ENCODE data around the gene MAPK8IP3. TPM values are rescaled to one million over a fixed set of nuclear protein-coding genes. Genes with fewer than 3 reads are reported as not detected.

The MAPK8IP3 gene
- total RNA-seq, 4 donors from 2014 or later, result 56.0 to 206 (median 82.1) TPM

GRCh38 chr16:1667916-1668315 lies 38.1 kb upstream of the MAPK8IP3 start:
- H3K27me3 ChIP-seq, result no peaks in the 10 kb centered on the region
- H3K4me3 ChIP-seq, result no peak overlapping the region
- no peak for DNase-seq (ENCODE audit: low spot score in 2 of 2)
- H3K27ac ChIP-seq, result no peak overlapping the region
- TF ChIP-seq POLR2AphosphoS5 (IDR thresholded peaks at IDR 0.05), result no peak
- no peaks in the 10 kb centered on the region for H3K9me3 ChIP-seq
- H3K4me1 ChIP-seq, result no peaks in the 10 kb centered on the region
- WGBS, result 94% methylated on average over 11 of the region's 14 CpGs
- peaks cover 100% of the 10 kb centered on the region for H3K36me3 ChIP-seq

GRCh38 chr16:1668612-1669319 lies 37.2 kb upstream of the MAPK8IP3 start:
- TF ChIP-seq POLR2AphosphoS5 (IDR thresholded peaks at IDR 0.05) (no peak), POLR2A (IDR thresholded peaks at IDR 0.05) (no peak)
- no peak overlapping the region for H3K4me3 ChIP-seq
- no peak overlapping the region for H3K27ac ChIP-seq
- no peak for DNase-seq (ENCODE audit: low spot score in 2 of 2)
- H3K27me3 ChIP-seq, result no peaks in the 10 kb centered on the region
- peaks cover 100% of the 10 kb centered on the region for H3K36me3 ChIP-seq
- H3K4me1 ChIP-seq, result no peaks in the 10 kb centered on the region
- H3K9me3 ChIP-seq, result no peaks in the 10 kb centered on the region
- WGBS, result 94% methylated on average over 12 of the region's 23 CpGs

- WGBS, result 74% methylated on average over 6 of the region's 7 CpGs
- Histone ChIP-seq H3K4me3 (no peak overlapping the region), H3K9me3 (no peaks in the 10 kb centered on the region), H3K4me1 (no peaks in the 10 kb centered on the region), H3K27me3 (no peaks in the 10 kb centered on the region), H3K36me3 (peaks cover 100% of the 10 kb centered on the region), H3K27ac (no peak overlapping the region)
- DNase-seq (ENCODE audit: low spot score in 2 of 2), result no peak
- TF ChIP-seq CTCF (IDR thresholded peaks at IDR 0.05), result no peak
- no peak for TF ChIP-seq POLR2AphosphoS5 (IDR thresholded peaks at IDR 0.05)
- TF ChIP-seq EP300 (IDR thresholded peaks at IDR 0.05), result no peak
- no peak for TF ChIP-seq POLR2A (IDR thresholded peaks at IDR 0.05)
Observed at GRCh38 chr16:1669698-1670097, 36.3 kb upstream of the MAPK8IP3 start.

- Histone ChIP-seq H3K27me3 (no peaks in the 10 kb centered on the region), H3K4me3 (no peak overlapping the region), H3K36me3 (peaks cover 100% of the 10 kb centered on the region), H3K9me3 (no peaks in the 10 kb centered on the region), H3K4me1 (no peaks in the 10 kb centered on the region), H3K27ac (no peak overlapping the region)
- DNase-seq (ENCODE audit: low spot score in 2 of 2), result no peak
- no peak for TF ChIP-seq POLR2AphosphoS5 (IDR thresholded peaks at IDR 0.05)
- no peak for TF ChIP-seq EP300 (IDR thresholded peaks at IDR 0.05)
- TF ChIP-seq POLR2A (IDR thresholded peaks at IDR 0.05), result no peak
- no peak for TF ChIP-seq CTCF (IDR thresholded peaks at IDR 0.05)
- 92% methylated on average over 14 of the region's 19 CpGs for WGBS
Observed at GRCh38 chr16:1670371-1670770, 35.6 kb upstream of the MAPK8IP3 start.

- WGBS, result 93% methylated on average over 6 of the region's 7 CpGs
- Histone ChIP-seq H3K4me1 (no peaks in the 10 kb centered on the region), H3K36me3 (peaks cover 100% of the 10 kb centered on the region), H3K9me3 (no peaks in the 10 kb centered on the region), H3K4me3 (no peak overlapping the region), H3K27me3 (no peaks in the 10 kb centered on the region), H3K27ac (no peak overlapping the region)
- no peak for TF ChIP-seq CTCF (IDR thresholded peaks at IDR 0.05)
- no peak for DNase-seq (ENCODE audit: low spot score in 2 of 2)
Observed at GRCh38 chr16:1670866-1671265, 35.1 kb upstream of the MAPK8IP3 start.

GRCh38 chr16:1673424-1674151 lies 32.4 kb upstream of the MAPK8IP3 start:
- Histone ChIP-seq H3K4me1 (peaks cover 6% of the 10 kb centered on the region), H3K27me3 (no peaks in the 10 kb centered on the region), H3K27ac (no peak overlapping the region), H3K36me3 (peaks cover 75% of the 10 kb centered on the region), H3K9me3 (no peaks in the 10 kb centered on the region), H3K4me3 (no peak overlapping the region)
- no peak for TF ChIP-seq POLR2A (IDR thresholded peaks at IDR 0.05)
- TF ChIP-seq EP300 (IDR thresholded peaks at IDR 0.05), result no peak
- no peak for TF ChIP-seq CTCF (IDR thresholded peaks at IDR 0.05)
- TF ChIP-seq POLR2AphosphoS5 (IDR thresholded peaks at IDR 0.05), result no peak
- no peak for DNase-seq (ENCODE audit: low spot score in 2 of 2)
- WGBS, result 86% methylated on average over 17 of the region's 26 CpGs

All from suprapubic skin (tissue), 4 donors.